Nephron (organoid): ENCODE results near the gene OSBPL10.

Experiments used
- H3K27ac Mint-ChIP-seq, 3 experiments: 2 replicates each; pipeline ENCODE4 v1.8.0; 2020; ENCODE audit warnings: mixed read lengths in 3 of 3, mild to moderate bottlenecking in 2 of 3, moderate library complexity in 1 of 3
- H3K27me3 Mint-ChIP-seq: 2 replicates; pipeline ENCODE4 v1.8.0; 2021; ENCODE audit warnings: low read depth, mild to moderate bottlenecking, moderate library complexity, mixed read lengths
- H3K36me3 Mint-ChIP-seq: 2 replicates; pipeline ENCODE4 v1.8.0; 2020; ENCODE audit warnings: low read depth, mixed read lengths
- H3K4me1 Mint-ChIP-seq: 2 replicates; pipeline ENCODE4 v1.8.0; 2020; ENCODE audit warnings: mixed read lengths
- H3K4me3 Mint-ChIP-seq, 3 experiments: 2 replicates each; pipeline ENCODE4 v1.8.0; 2020; ENCODE audit warnings: mild to moderate bottlenecking in 3 of 3, mixed read lengths in 3 of 3, moderate library complexity in 2 of 3
- H3K9me3 Mint-ChIP-seq: 2 replicates; pipeline ENCODE4 v1.8.0; 2020; ENCODE audit warnings: mixed read lengths
- CTCF ChIP-seq, 3 experiments: fragments of 200-600 bp; sonication (generic); IDR thresholded peaks; one replicate each; pipeline ENCODE4 v1.5.0; 2021; ENCODE audit warnings: antibody characterized with exemption in 3 of 3; ENCODE audit not compliant: unreplicated experiment in 3 of 3

OSBPL10 gene

GRCh38 chr3:31688984-31689383 lies 292.1 kb downstream of the OSBPL10 start:
- H3K9me3 Mint-ChIP-seq = peaks cover 11% of the 10 kb centered on the region
- peaks cover 18% of the 10 kb centered on the region for H3K36me3 Mint-ChIP-seq
- H3K4me1 Mint-ChIP-seq = peaks cover 25% of the 10 kb centered on the region
- no peak for TF ChIP-seq CTCF (IDR thresholded peaks at IDR 0.05; ENCODE audit: unreplicated experiment in 3 of 3)
- no peak overlapping the region for H3K27ac Mint-ChIP-seq
- H3K27me3 Mint-ChIP-seq = no peaks in the 10 kb centered on the region
- H3K4me3 Mint-ChIP-seq = no peak overlapping the region

GRCh38 chr3:31687020-31687802 lies 293.9 kb downstream of the OSBPL10 start:
- Mint-ChIP-seq H3K27me3 (no peaks in the 10 kb centered on the region), H3K9me3 (peaks cover 11% of the 10 kb centered on the region), H3K4me1 (peaks cover 25% of the 10 kb centered on the region), H3K27ac (no peak overlapping the region), H3K36me3 (peaks cover 31% of the 10 kb centered on the region), H3K4me3 (no peak overlapping the region)
- TF ChIP-seq CTCF (IDR thresholded peaks at IDR 0.05; ENCODE audit: unreplicated experiment in 3 of 3) = no peak

- H3K36me3 Mint-ChIP-seq = peaks cover 14% of the 10 kb centered on the region
- peak overlapping the region in 2 of 3 experiments; percentile 35 to 56 for H3K27ac Mint-ChIP-seq
- H3K4me3 Mint-ChIP-seq = no peak overlapping the region
- H3K9me3 Mint-ChIP-seq = no peaks in the 10 kb centered on the region
- H3K27me3 Mint-ChIP-seq = no peaks in the 10 kb centered on the region
- peaks cover 34% of the 10 kb centered on the region for H3K4me1 Mint-ChIP-seq
- no peak for TF ChIP-seq CTCF (IDR thresholded peaks at IDR 0.05; ENCODE audit: unreplicated experiment in 3 of 3)
These were observed 300.8 kb downstream of the OSBPL10 start for GRCh38 chr3:31680072-31680870.

- Mint-ChIP-seq H3K36me3 (no peaks in the 10 kb centered on the region), H3K27ac (peak overlapping the region in 1 of 3 experiments; percentile 39), H3K9me3 (no peaks in the 10 kb centered on the region), H3K4me3 (no peak overlapping the region), H3K4me1 (peaks cover 43% of the 10 kb centered on the region), H3K27me3 (peaks cover 3% of the 10 kb centered on the region)
- no peak for TF ChIP-seq CTCF (IDR thresholded peaks at IDR 0.05; ENCODE audit: unreplicated experiment in 3 of 3)
These were observed 304.5 kb downstream of the OSBPL10 start for GRCh38 chr3:31676556-31676955.

- H3K27ac Mint-ChIP-seq = no peak overlapping the region
- no peak for TF ChIP-seq CTCF (IDR thresholded peaks at IDR 0.05; ENCODE audit: unreplicated experiment in 3 of 3)
- no peaks in the 10 kb centered on the region for H3K36me3 Mint-ChIP-seq
- no peaks in the 10 kb centered on the region for H3K9me3 Mint-ChIP-seq
- H3K27me3 Mint-ChIP-seq = peaks cover 3% of the 10 kb centered on the region
- no peak overlapping the region for H3K4me3 Mint-ChIP-seq
- peaks cover 33% of the 10 kb centered on the region for H3K4me1 Mint-ChIP-seq
These were observed 307.1 kb downstream of the OSBPL10 start for GRCh38 chr3:31673950-31674349.
